ENCODE data around the gene ZCCHC9. TPM values are rescaled to one million over a fixed set of nuclear protein-coding genes. Genes with fewer than 3 reads are reported as not detected.

Gene ZCCHC9
- total RNA-seq, 6 experiments from 2014 or later, result 26.8 to 33.9 (median 31.7) TPM

DNA sequence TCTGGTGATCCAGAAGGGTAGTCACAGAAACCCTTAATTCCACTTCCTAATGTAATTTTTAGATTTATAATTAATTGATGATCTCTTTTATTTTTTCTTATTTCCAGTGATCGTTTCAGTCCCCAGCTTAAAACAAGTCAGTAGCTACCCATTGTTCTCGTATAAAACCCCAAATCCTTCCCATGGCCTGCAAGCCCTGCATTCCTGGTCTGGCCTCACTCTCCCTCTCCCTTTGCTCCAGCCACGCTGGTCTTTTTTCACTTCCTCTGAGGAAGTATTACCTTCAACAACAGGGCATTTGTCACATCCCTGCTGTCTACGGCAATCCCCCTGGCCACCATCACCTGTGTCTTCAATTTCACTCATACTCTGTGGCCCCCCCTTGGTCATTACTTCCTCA lies 47.8 kb downstream of the ZCCHC9 start:
- H3K4me3 Mint-ChIP-seq, result no peak overlapping the region
- no peaks in the 10 kb centered on the region for H3K4me1 Mint-ChIP-seq (ENCODE audit: low read depth)
- H3K27me3 Mint-ChIP-seq (ENCODE audit: insufficient read depth), result peaks cover 3% of the 10 kb centered on the region
- TF ChIP-seq, protein P1, sequence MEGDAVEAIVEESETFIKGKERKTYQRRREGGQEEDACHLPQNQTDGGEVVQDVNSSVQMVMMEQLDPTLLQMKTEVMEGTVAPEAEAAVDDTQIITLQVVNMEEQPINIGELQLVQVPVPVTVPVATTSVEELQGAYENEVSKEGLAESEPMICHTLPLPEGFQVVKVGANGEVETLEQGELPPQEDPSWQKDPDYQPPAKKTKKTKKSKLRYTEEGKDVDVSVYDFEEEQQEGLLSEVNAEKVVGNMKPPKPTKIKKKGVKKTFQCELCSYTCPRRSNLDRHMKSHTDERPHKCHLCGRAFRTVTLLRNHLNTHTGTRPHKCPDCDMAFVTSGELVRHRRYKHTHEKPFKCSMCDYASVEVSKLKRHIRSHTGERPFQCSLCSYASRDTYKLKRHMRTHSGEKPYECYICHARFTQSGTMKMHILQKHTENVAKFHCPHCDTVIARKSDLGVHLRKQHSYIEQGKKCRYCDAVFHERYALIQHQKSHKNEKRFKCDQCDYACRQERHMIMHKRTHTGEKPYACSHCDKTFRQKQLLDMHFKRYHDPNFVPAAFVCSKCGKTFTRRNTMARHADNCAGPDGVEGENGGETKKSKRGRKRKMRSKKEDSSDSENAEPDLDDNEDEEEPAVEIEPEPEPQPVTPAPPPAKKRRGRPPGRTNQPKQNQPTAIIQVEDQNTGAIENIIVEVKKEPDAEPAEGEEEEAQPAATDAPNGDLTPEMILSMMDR (IDR thresholded peaks at IDR 0.05), result no peak
- H3K27ac Mint-ChIP-seq, result no peak overlapping the region
- no peak for DNase-seq
- H3K9me3 Mint-ChIP-seq, result no peaks in the 10 kb centered on the region
- no peaks in the 10 kb centered on the region for H3K36me3 Mint-ChIP-seq (ENCODE audit: low read depth)

DNA sequence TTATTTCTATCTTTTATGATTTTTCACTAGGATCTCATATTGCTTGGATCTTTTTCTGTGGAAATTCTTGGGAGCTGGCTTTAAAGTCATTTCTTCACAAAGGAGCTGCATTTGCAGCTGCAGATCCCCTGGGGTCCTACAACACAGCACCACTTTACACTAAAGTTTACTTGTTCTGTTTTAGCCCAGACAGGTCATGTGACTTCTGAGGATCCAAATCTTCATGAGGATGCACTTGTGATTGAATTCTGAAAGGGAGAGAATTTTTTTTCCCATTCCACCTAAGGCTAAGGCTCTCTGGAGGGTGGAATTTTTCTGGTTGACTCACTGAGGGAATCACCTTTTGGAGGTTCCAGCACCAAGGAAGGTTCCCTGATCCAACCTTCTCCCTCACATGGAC lies 49.1 kb downstream of the ZCCHC9 start:
- H3K4me1 Mint-ChIP-seq (ENCODE audit: low read depth), result no peaks in the 10 kb centered on the region
- TF ChIP-seq, protein P1 (IDR thresholded peaks at IDR 0.05), result no peak
- DNase-seq, result no peak
- no peaks in the 10 kb centered on the region for H3K36me3 Mint-ChIP-seq (ENCODE audit: low read depth)
- no peak overlapping the region for H3K4me3 Mint-ChIP-seq
- H3K27me3 Mint-ChIP-seq (ENCODE audit: insufficient read depth), result peaks cover 3% of the 10 kb centered on the region
- no peaks in the 10 kb centered on the region for H3K9me3 Mint-ChIP-seq
- H3K27ac Mint-ChIP-seq, result no peak overlapping the region

DNA sequence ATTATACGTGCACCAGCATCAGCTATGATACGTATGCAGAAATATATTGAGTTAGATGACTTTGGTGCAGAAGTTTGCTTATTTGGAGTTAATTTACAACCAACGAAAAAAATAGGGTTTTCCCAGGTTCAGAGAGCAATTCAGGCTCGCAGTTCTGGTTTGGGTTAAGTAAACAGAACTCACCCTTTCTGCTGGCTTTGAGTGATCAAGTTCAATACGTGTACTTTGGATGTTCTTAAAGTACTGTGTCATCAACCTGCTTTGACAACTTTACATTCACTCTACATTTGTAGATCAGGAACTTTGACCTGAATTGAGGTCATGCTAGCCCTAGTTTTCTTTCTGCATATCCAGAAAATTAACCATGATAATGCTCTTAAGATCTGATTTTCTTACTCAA lies 51.8 kb downstream of the ZCCHC9 start:
- Mint-ChIP-seq H3K9me3 (no peaks in the 10 kb centered on the region), H3K27ac (no peak overlapping the region), H3K4me1 (ENCODE audit: low read depth) (no peaks in the 10 kb centered on the region), H3K36me3 (ENCODE audit: low read depth) (no peaks in the 10 kb centered on the region), H3K27me3 (ENCODE audit: insufficient read depth) (peaks cover 3% of the 10 kb centered on the region), H3K4me3 (no peak overlapping the region)
- TF ChIP-seq, protein P1 (IDR thresholded peaks at IDR 0.05), result no peak
- DNase-seq, result no peak

DNA sequence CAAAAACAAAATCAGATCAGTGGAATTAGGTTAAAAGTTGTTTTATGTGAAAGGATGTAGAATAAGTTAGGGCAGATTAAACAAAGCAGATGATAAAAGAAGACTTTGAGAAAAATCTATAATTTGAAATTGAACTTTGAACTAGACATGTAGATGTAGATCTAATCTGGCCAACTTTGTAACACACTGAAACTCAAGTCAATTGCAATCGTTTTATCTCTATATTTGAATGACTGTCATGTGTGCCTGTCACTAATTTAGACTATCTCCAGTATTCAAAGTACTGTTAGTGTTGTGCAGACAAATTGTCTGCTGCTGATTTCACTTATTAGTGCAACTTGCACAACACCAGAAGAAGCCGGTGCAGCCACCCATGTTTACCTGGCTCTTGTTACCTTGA lies 52.7 kb downstream of the ZCCHC9 start:
- Mint-ChIP-seq H3K36me3 (ENCODE audit: low read depth) (no peaks in the 10 kb centered on the region), H3K4me1 (ENCODE audit: low read depth) (no peaks in the 10 kb centered on the region), H3K4me3 (no peak overlapping the region), H3K27me3 (ENCODE audit: insufficient read depth) (peaks cover 4% of the 10 kb centered on the region), H3K9me3 (no peaks in the 10 kb centered on the region), H3K27ac (no peak overlapping the region)
- TF ChIP-seq, protein P1 (IDR thresholded peaks at IDR 0.05), result no peak
- DNase-seq, result no peak

DNA sequence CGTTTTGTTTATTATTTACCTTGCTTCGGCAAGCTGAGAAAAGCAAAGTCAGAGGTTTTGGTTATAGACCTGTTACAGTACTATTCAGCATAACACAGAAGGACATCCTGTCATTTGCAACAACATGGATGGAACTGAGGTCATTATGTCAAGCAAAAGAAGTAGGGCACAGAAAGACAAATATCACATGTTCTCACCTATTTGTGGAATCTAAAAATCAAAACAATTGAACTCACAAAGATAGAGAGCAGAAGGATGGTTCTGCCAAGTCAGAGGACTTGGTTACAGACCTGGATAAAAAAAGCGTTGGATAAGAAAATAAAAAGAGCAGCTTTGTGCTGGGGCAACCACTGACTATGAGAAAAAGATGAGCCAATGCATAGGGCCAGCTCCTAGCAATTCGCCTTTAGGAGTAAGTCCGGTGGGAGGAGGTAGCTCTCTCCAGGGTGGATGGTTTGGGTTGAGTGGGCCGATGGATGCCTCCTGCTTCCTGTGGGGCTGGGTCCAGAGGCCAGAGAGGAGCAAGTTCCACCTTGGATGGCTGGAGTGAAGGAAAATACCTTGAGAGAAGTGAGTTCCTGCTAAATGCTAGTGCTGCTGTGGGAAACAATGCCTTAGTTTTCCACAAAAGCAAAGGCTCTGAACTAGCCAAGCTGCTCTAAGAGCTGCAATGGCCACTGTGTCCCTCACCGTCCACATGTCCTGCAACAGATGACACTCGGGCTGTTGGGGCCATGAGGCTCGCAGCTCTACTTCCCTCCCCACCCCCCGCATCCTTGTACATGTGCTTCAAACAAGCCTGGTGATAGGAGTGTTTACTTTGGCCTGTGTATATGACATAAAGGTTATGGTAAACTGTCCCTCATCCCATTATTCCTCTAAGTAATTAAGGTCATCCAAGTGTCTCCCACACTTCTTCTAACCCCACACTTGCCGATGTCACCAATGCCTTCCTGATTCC lies 54.2 kb downstream of the ZCCHC9 start:
- no peak for DNase-seq
- TF ChIP-seq, protein P1 (IDR thresholded peaks at IDR 0.05), result no peak
- Mint-ChIP-seq H3K27me3 (ENCODE audit: insufficient read depth) (peaks cover 4% of the 10 kb centered on the region), H3K9me3 (no peaks in the 10 kb centered on the region), H3K27ac (no peak overlapping the region), H3K4me3 (no peak overlapping the region), H3K4me1 (ENCODE audit: low read depth) (no peaks in the 10 kb centered on the region), H3K36me3 (ENCODE audit: low read depth) (no peaks in the 10 kb centered on the region)
